Skin epidermis (tissue), 12 donors: ENCODE results near the gene FSTL5.

Source experiments
- H3K27ac ChIP-seq, 21 experiments: fragments of 200-600 bp; sonication (generic) in 11 of 21; one replicate each; pipeline ENCODE4 v1.5.0; 2020; ENCODE audit warnings: mild to moderate bottlenecking in 3 of 21, inconsistent platforms in 2 of 21, moderate library complexity in 2 of 21
- H3K4me3 ChIP-seq, 7 experiments: fragments of 200-600 bp; sonication (generic) in 2 of 7; one replicate each; pipeline ENCODE4 v1.5.0; 2020; ENCODE audit warnings: inconsistent platforms in 2 of 7, mild to moderate bottlenecking in 2 of 7, moderate library complexity in 1 of 7

The FSTL5 gene

DNA sequence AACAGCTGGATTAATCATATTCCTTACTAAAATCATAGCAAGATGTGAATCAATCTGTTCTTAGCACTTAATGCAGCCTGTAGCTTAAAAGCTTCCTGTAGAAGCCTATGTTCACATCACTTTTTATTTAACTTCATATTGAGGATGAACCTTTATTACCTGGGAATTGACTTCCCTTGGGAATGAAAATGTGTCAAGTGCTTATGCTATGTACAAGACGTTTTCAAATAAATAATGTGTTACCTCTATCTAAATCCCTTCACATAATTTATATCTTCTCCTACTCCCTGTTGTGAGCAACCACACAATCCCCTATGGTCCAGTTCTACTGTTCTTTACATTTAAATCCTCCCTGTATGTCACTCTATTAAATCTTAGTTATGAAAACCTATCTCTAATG lies 633.1 kb downstream of the FSTL5 start:
- Histone ChIP-seq H3K4me3 (no peak overlapping the region), H3K27ac (no peak overlapping the region)

GRCh38 chr4:161525121-161525520 lies 638.7 kb downstream of the FSTL5 start:
- no peak overlapping the region for H3K4me3 ChIP-seq
- no peak overlapping the region for H3K27ac ChIP-seq

- no peak overlapping the region for H3K27ac ChIP-seq
- no peak overlapping the region for H3K4me3 ChIP-seq
Observed at GRCh38 chr4:161522031-161522430, 641.8 kb downstream of the FSTL5 start.

- Histone ChIP-seq H3K4me3 (no peak overlapping the region), H3K27ac (no peak overlapping the region)
Observed at GRCh38 chr4:161519611-161520010, 644.2 kb downstream of the FSTL5 start.

- Histone ChIP-seq H3K4me3 (no peak overlapping the region), H3K27ac (no peak overlapping the region)
Observed at GRCh38 chr4:161517941-161518340, 645.9 kb downstream of the FSTL5 start.

GRCh38 chr4:161505141-161505540 lies 658.7 kb downstream of the FSTL5 start:
- Histone ChIP-seq H3K27ac (no peak overlapping the region), H3K4me3 (no peak overlapping the region)

GRCh38 chr4:161498155-161498554 lies 665.6 kb downstream of the FSTL5 start:
- no peak overlapping the region for H3K27ac ChIP-seq
- no peak overlapping the region for H3K4me3 ChIP-seq

- no peak overlapping the region for H3K27ac ChIP-seq
- no peak overlapping the region for H3K4me3 ChIP-seq
Observed at GRCh38 chr4:161486461-161486860, 677.3 kb downstream of the FSTL5 start.

GRCh38 chr4:161466316-161466715 lies 697.5 kb downstream of the FSTL5 start:
- Histone ChIP-seq H3K4me3 (no peak overlapping the region), H3K27ac (no peak overlapping the region)

DNA sequence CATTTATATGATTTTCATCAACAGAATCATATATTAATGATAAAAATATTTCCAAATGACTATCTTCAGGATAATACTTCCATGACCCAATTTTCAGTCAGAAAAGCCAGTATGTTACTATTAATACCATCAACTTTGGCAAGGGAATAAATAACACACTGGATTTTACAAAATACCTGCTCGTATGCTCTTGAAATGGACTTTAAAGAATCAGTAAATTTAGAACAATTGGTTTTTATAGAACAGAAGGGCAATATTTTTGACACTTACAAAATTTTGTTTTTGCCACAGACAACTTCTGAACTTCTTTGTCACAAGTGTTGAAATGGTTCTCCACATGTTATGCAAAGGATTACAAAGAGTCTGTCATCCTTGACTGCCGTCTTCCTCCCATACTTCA lies 700.4 kb downstream of the FSTL5 start:
- no peak overlapping the region for H3K4me3 ChIP-seq
- no peak overlapping the region for H3K27ac ChIP-seq

GRCh38 chr4:161457906-161458305 lies 705.9 kb downstream of the FSTL5 start:
- Histone ChIP-seq H3K27ac (no peak overlapping the region), H3K4me3 (no peak overlapping the region)

DNA sequence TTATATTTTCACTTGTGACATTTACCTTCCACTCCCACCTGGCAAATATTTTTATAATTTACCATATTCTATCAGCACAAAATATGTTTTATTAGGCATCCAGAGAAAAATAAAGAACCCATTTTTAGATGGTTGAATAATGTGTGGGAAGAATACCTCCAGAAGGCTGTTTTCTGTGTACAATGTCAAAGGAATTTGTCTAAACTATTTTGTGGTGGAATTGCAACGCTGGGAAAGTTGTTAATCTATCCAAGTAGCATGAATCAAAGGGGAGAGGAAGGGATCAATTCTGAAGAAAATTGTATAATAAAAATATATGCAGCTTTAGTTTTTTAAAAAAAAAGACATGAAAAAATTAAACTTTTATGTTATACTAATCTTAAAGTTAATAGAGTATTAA lies 706.5 kb downstream of the FSTL5 start:
- Histone ChIP-seq H3K27ac (no peak overlapping the region), H3K4me3 (no peak overlapping the region)

GRCh38 chr4:161454860-161455259 lies 708.9 kb downstream of the FSTL5 start:
- H3K27ac ChIP-seq: no peak overlapping the region
- no peak overlapping the region for H3K4me3 ChIP-seq

- Histone ChIP-seq H3K4me3 (no peak overlapping the region), H3K27ac (no peak overlapping the region)
Observed at GRCh38 chr4:161448550-161449180, 715.1 kb downstream of the FSTL5 start.

DNA sequence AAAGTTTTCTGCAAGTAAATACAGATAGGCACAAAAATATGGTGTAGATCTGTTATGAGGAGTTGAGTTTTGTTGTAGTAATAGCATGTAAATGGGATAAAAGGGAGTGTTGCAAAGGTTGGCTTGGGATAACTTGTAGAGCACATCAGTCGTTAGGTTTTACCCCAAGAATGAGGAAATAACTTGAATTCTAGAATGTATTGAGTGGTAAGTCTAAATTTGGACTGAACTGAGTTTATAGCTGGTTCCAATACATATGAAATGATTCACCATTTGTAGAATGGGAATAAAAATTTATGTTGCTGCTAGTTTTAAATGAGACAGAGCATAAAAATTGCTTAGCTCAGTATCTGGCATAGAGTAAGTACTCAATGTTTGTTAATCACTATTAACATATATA lies 719.2 kb downstream of the FSTL5 start:
- Histone ChIP-seq H3K27ac (no peak overlapping the region), H3K4me3 (no peak overlapping the region)

DNA sequence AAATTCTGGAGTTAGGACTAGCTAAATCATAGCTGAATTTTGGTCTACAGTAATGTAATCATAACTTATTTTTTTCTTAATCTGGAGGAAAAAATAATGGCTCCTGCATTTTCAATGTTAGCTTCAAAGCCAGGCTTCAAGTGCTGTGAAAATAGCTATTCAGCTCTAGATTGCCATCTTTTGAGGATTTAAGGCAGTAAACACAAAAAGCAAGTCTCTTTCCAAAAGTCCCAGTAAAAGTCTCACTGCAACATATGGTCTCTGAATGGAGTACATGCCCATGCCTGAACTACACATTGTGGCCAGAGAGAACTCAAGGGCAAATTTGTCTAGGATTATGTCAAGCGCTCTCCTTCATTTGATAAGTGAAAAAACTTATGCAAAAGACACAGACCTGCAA lies 720.9 kb downstream of the FSTL5 start:
- Histone ChIP-seq H3K4me3 (no peak overlapping the region), H3K27ac (no peak overlapping the region)

- H3K27ac ChIP-seq: no peak overlapping the region
Observed at GRCh38 chr4:161438096-161438495, 725.7 kb downstream of the FSTL5 start.

DNA sequence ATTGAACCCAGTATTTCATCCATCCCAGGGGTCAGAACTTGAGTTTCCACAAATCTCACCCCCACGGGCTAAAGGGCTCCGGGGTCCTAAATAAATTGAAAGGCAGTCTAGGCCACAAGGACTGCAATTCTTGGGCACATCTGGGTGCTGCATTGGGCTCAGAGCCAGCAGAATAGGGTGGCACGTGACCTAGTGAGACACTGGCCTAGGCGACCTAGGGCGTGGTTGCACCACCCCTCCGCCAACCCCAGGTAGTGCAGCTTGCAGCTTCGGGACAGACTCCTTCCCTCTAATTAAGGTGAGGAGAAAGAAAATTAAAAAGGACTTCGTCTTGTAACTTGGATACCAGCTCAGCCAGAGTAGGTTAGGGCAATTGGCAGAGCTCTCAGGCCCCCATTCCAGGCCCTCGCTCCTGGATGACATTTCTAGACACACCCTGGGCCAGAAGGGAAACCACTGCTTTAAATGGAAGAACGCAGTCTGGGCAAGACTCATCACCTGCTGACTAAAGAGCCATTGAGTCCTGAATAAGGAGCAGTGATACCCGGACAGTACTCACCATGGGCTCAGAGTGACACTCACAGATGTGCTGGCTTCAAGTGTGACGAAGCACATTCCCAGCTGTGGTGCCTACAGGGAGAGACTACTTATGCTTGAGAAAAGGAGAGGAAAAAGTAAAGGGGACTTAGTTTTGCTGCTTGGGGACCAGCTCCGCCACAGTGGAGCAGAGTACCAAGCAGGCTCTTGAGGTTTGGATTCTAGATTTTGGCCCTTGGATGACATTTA lies 735.4 kb downstream of the FSTL5 start:
- Histone ChIP-seq H3K4me3 (no peak overlapping the region), H3K27ac (no peak overlapping the region)

More at GRCh38 chr4:161438096-161438495, 725.7 kb downstream of the FSTL5 start:
- H3K4me3 ChIP-seq: no peak overlapping the region

- H3K4me3 ChIP-seq: no peak overlapping the region
- no peak overlapping the region for H3K27ac ChIP-seq
Observed at GRCh38 chr4:161419822-161420221, 744.0 kb downstream of the FSTL5 start.

- Histone ChIP-seq H3K4me3 (no peak overlapping the region), H3K27ac (no peak overlapping the region)
Observed at GRCh38 chr4:161411901-161412300, 751.9 kb downstream of the FSTL5 start.

GRCh38 chr4:161404346-161405110 lies 759.3 kb downstream of the FSTL5 start:
- no peak overlapping the region for H3K27ac ChIP-seq
- no peak overlapping the region for H3K4me3 ChIP-seq
